Testis (tissue), 3 donors: ENCODE data around the gene IMMP2L. TPM values are rescaled to one million over a fixed set of nuclear protein-coding genes. Genes with fewer than 3 reads are reported as not detected.

ENCODE experiments used
- DNase-seq: peaks from one replicate; pipeline ENCODE4 v3.0.0-alpha.2; 2019
- H3K27ac ChIP-seq, 2 donors: fragments of 200-600 bp; sonication (generic); one replicate each; pipeline ENCODE4 v1.5.1; 2019
- H3K27me3 ChIP-seq: fragments of 200-600 bp; sonication (generic); one replicate; pipeline ENCODE4 v1.5.1; 2019
- H3K36me3 ChIP-seq: fragments of 200-600 bp; sonication (generic); one replicate; pipeline ENCODE4 v1.5.1; 2017; ENCODE audit warnings: low read depth; ENCODE audit errors: missing control alignments
- H3K4me1 ChIP-seq: fragments of 200-600 bp; sonication (generic); one replicate; pipeline ENCODE4 v1.5.1; 2019
- H3K4me3 ChIP-seq, 2 donors: fragments of 200-600 bp; sonication (generic); one replicate each; pipeline ENCODE4 v1.5.1; 2017 to 2019
- H3K9me3 ChIP-seq: fragments of 200-600 bp; sonication (generic); one replicate; pipeline ENCODE4 v1.5.1; 2017
- CTCF ChIP-seq, 3 experiments: fragments of 450-650 bp in 2 of 3; fragments of 200-600 bp in 1 of 3; sonication (generic) in 1 of 3; IDR thresholded peaks; one replicate each; pipeline ENCODE4 v1.5.1; 2016 to 2019; ENCODE audit warnings: antibody characterized with exemption in 3 of 3, mild to moderate bottlenecking in 2 of 3, moderate library complexity in 1 of 3
- POLR2A ChIP-seq: fragments of 450-650 bp; IDR thresholded peaks from one replicate; pipeline ENCODE4 v1.6.1; 2017; ENCODE audit warnings: antibody characterized with exemption, mild to moderate bottlenecking, moderate library complexity
- WGBS, 2 donors: methylation state at CpG; one replicate each; pipeline ENCODE4 v1.1.5; 2018; 5-methylcytosine and 5-hydroxymethylcytosine counted together
- intact Hi-C: fragments of 100-400 bp; cut with DNase I; formaldehyde crosslinking; loops from one replicate; pipeline ENCODE4 v1.15.1; 2023; ENCODE audit warnings: low total_unique reads
- polyA plus RNA-seq: library from polyadenylated mRNA; stranded (reverse); fragments of 350-450 nt; fragmentation: Illumina TruSeq; extraction: RNeasy Lipid Tissue Mini Kit (QIAGEN cat#74804); gene quantifications from one replicate; pipeline ENCODE4 v1.2.3, GENCODE V29; 2014; ENCODE audit warnings: low read depth, low replicate concordance; ENCODE audit not compliant: insufficient read depth
- total RNA-seq, 2 donors: library from RNA; depleted of rRNA; stranded (reverse); fragments of >200 nt; gene quantifications; one replicate each; pipeline ENCODE4 v1.2.3, GENCODE V29; 2016

Gene IMMP2L
- total and polyA plus RNA-seq, 3 donors from 2014 or later = 10.7 to 12.4 (median 11.2) TPM

- intact Hi-C loops = no loop called here
These were observed 155.0 kb downstream of the IMMP2L start for GRCh38 chr7:111407258-111407657.

GRCh38 chr7:111405621-111406020 lies 156.7 kb downstream of the IMMP2L start:
- Histone ChIP-seq H3K27me3 (no peaks in the 10 kb centered on the region), H3K36me3 (no peaks in the 10 kb centered on the region), H3K27ac (no peak overlapping the region), H3K4me3 (no peak overlapping the region), H3K9me3 (no peaks in the 10 kb centered on the region), H3K4me1 (no peaks in the 10 kb centered on the region)
- 89 to 93% methylated on average over 1 of the region's 1 CpG for WGBS, 2 donors
- intact Hi-C loops = no loop called here
- no peak for DNase-seq
- TF ChIP-seq CTCF (IDR thresholded peaks at IDR 0.05) (no peak), POLR2A (no peak)

More at GRCh38 chr7:111407258-111407657, 155.0 kb downstream of the IMMP2L start:
- Histone ChIP-seq H3K27me3 (no peaks in the 10 kb centered on the region), H3K4me3 (no peak overlapping the region), H3K9me3 (no peaks in the 10 kb centered on the region), H3K36me3 (no peaks in the 10 kb centered on the region), H3K4me1 (no peaks in the 10 kb centered on the region), H3K27ac (no peak overlapping the region)
- TF ChIP-seq CTCF (IDR thresholded peaks at IDR 0.05) (no peak), POLR2A (no peak)
- no peak for DNase-seq
- WGBS, 2 donors = 97% methylated on average over 1 of the region's 1 CpG

- H3K27ac ChIP-seq = no peak overlapping the region
- no peaks in the 10 kb centered on the region for H3K27me3 ChIP-seq
- no peak overlapping the region for H3K4me3 ChIP-seq
- no peaks in the 10 kb centered on the region for H3K4me1 ChIP-seq
- DNase-seq = no peak
- no peaks in the 10 kb centered on the region for H3K9me3 ChIP-seq
- TF ChIP-seq POLR2A (no peak), CTCF (IDR thresholded peaks at IDR 0.05) (no peak)
- intact Hi-C loops = no loop called here
- 66 to 75% methylated on average over 3 of the region's 3 CpGs for WGBS, 2 donors
- no peaks in the 10 kb centered on the region for H3K36me3 ChIP-seq
These were observed 160.8 kb downstream of the IMMP2L start for GRCh38 chr7:111401516-111401915.

- no peaks in the 10 kb centered on the region for H3K4me1 ChIP-seq
- TF ChIP-seq POLR2A = no peak
- no peak for TF ChIP-seq CTCF (IDR thresholded peaks at IDR 0.05)
- no peaks in the 10 kb centered on the region for H3K36me3 ChIP-seq
- H3K4me3 ChIP-seq = no peak overlapping the region
- 67 to 86% methylated on average over 2 of the region's 2 CpGs for WGBS, 2 donors
- peak overlapping the region in 1 of 2 donors; percentile 19 for H3K27ac ChIP-seq
- no peaks in the 10 kb centered on the region for H3K9me3 ChIP-seq
- no peaks in the 10 kb centered on the region for H3K27me3 ChIP-seq
- no peak for DNase-seq
- intact Hi-C loops = no loop called here
These were observed 162.2 kb downstream of the IMMP2L start for GRCh38 chr7:111400088-111400487.

GRCh38 chr7:111394891-111395290 lies 167.4 kb downstream of the IMMP2L start:
- Histone ChIP-seq H3K4me1 (peaks cover 18% of the 10 kb centered on the region), H3K27me3 (no peaks in the 10 kb centered on the region), H3K36me3 (no peaks in the 10 kb centered on the region), H3K27ac (peak overlapping the region; percentile 1 to 83), H3K4me3 (no peak overlapping the region), H3K9me3 (no peaks in the 10 kb centered on the region)
- intact Hi-C loops = no loop called here
- DNase-seq = no peak
- no peak for TF ChIP-seq CTCF (IDR thresholded peaks at IDR 0.05)
- TF ChIP-seq POLR2A = no peak
- WGBS, 2 donors = 92 to 96% methylated on average over 4 of the region's 4 CpGs
